NCI-H128 (cell line): ENCODE measurements around the gene CASS4.

Experiments used
- DNase-seq: peaks from one replicate; lab custom pipeline; 2025; ENCODE audit not compliant: unreplicated experiment; lab: John Stamatoyannopoulos, UW

The CASS4 gene

DNA sequence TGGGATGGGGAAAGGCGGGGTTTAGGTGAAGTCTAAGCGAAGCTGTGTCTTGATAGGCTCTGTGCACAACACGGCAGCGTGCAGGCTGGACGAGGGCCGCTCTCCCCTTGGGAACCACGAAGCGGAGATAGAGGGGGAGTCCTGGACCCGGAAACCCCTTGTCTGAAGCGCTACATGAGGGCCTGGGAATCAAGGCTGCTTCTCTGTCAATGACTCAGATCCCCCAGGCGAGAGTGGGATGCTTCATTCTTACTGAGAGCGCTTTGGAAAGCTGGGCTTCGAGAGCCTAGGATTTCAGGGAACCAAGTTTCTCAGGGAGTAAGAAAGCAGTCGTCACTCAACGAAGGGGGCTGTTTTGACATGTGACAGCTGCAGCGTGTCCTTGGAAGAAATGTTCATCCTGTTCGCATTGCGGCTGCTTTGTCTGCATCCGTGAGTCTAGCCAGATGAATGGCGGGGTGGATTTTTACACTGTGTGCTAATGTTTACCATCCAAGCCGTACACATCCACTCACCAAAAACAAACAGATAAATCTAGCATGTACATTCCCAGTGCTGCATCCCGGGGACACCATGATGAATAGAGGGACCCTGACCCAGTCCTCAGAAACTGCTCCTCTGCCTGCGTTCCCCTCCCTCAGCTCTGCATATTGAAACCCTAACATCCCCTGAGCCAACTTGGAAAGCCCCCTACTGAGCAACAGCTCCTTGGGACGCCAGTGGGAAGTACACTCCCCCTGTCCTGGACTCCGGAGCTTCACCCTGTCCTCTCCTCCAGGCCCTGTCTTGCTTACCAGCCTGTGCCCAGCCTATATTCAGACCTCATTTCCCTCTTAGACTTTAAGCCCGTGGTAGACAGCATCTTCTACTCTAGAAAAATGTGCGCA, 31.8 kb downstream of the CASS4 start:
- DNase-seq, result no peak

DNA sequence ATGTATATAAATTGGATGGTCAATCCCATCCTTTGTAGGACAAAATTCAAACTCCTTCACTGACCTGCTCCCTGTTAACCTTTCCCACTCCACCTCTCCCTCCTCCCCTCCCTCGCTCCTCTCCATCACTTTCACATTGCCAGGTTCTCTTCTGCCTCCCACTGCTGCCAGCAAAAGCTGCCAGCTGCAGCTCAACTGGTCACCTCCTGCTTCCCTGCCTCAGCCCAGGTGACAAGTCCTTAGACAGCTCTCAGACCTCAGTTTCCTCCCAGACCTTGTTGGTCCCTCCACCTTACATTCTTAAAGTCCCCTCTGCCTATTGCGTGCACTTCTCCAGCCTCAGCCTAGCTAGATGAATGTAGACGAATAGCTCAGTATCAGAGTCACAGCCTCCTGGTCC, 33.1 kb downstream of the CASS4 start:
- no peak for DNase-seq

DNA sequence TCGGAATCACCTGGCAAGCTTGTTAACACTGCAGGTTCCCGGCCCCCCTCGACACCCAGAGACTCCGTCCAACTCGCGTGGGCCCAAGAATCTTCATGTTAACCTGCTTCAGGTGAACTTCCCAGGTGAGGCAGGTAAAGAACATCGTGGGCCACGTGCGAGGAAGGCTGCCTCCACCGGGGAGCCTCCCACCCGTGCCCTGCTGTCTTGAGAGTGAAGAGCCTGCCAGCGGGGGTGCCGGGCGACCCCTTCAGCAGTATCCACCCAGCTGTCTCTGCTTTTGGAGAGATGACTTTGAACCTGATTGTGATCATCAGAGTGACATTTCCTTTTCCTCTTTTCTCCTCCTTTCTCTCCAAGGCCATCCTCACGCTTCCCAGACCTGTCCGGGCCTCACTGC, 33.5 kb downstream of the CASS4 start:
- no peak for DNase-seq

DNA sequence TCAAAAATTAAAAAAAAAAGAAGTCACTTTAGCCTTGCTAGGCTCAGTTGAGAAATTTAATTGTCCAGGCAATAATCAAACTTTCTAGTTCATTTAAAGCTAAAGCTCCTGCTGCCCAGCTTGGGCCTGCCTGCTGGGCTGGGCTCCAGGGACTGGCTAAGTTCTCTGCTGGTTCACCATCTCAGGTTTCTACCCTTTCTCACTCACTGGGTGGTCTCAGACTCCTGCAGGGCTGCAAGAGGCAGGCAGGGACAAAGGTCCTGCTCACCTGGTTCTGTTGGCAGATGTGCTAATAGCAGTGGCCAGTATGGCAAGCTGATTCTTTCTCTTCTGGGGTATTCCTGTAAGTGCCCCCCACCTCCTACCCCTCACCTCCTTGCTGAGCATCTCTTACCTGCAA, 35.2 kb downstream of the CASS4 start:
- DNase-seq, result no peak

DNA sequence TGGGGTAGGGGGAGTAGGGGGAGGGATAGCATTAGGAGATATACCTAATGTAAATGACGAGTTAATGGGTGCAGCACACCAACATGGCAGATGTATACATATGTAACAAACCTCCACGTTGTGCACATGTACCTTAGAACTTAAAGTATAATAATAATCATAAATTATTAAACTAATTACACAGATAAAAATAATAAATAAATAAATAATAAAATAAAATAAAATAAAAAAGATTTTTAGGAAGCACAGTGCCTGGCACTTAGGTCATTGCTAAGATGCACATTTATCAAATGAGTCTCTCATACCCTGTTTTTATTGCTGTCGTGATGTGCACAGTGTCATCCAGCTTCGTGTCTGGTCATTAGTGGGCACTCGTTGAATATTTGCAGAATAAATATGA, 37.4 kb downstream of the CASS4 start:
- DNase-seq, result no peak

DNA sequence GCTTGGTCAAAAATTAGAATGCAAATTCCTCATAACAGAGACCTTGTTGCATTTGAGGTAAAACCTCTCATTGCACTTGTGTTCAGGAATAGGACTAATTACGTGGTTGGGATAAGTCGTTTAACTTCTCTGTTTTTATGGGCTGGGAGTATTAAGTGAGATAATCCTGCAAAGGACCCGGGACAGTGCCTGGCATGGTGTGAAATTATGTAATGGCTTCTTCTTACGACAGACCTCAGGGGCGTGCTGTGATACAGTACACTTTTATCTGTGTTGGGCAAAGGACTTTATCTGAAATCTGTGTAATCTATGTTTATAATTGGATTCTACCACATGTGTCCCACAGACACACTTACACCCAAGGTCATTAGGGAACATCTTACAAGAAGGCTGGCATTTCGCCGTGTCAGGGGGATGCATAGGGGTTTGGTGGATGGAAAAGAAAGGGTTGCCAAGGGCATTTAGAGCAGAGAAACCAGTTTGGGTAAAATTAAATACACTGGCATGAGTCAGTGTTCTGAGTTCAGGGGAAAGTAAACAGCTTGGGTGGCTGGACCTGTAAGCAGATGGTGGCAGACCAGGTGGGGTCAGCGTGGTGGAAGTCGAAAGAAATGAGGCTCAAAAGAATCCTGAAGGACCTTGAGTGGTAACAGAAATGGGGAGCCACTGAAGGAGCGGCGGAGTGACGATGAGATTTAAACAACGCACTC, 39.2 kb downstream of the CASS4 start:
- DNase-seq, result no peak

DNA sequence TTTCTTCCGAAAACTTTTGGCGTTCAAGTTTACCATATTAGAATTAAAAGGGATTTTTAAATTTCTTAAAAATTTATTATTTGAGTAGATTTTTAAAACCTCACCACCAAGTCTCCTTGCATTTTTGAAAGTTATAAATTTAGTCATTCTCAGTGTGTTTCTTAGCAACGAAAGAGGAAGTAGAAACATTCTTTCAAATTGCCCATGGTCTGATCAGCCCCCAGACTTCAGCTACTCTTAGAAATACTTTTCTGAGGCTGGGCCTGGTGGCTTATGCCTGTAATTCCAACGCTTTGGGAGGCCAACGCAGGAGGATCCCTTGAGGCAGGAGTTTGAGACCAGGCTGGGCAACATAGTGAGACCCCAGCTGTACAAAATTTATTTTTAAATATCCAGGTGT, 41.3 kb downstream of the CASS4 start:
- no peak for DNase-seq

DNA sequence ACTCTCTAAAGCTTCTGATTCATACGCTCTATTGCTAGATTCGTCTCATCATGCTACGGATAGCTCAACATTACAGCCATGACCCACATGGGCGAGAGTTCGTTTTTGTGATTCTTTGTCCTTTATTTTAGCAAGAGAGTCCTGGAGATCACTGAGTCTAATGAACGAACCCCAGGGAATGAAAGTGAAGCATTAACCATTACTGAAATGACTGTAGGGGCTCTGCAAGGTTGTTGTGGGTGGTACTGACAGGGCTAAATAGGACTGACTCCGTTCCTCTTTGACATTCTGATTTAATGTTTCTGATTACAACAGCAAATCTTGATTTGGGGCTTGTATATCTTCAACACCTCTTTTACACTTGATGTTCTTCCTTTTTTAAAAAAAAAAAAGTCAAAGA, 42.7 kb downstream of the CASS4 start:
- DNase-seq, result no peak

DNA sequence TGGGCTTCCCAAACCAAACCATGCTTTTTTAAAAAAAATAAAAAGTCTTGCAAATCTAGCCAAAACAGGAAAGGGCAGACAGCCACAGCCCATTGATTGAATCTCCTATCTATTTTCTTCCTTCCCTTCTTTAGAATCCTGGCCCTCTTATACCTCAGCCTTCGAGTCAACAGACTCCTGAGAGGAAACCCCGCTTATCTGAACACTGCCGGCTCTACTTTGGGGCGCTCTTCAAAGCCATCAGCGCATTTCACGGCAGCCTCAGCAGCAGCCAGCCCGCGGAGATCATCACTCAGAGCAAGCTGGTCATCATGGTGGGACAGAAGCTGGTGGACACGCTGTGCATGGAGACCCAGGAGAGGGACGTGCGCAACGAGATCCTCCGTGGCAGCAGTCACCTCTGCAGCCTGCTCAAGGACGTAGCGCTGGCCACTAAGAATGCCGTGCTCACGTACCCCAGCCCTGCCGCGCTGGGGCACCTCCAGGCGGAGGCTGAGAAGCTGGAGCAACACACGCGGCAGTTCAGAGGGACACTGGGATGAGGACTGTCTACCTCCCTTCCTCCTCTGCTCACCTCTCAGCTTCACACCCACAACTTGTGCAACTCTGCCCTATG, 46.3 kb downstream of the CASS4 start:
- no peak for DNase-seq

DNA sequence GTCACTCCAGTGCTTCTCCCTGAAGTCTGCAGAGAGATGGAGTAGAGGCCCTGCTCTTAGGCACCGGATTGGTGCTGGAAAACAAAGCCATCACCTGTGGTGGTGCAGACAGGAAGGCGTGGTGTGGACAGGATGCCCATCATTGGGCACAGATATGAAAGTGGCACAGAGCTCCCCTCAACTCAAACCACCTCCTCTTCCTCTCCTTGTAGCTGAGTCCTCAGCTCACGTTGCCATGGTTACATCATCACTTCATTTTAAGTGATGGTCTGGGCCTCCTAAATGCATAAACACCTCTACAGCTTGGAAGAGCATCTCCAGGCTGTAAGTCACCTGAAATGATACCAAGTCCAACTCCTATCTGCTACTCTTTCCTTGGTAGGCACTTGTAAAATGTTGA, 48.4 kb downstream of the CASS4 start:
- DNase-seq, result no peak

DNA sequence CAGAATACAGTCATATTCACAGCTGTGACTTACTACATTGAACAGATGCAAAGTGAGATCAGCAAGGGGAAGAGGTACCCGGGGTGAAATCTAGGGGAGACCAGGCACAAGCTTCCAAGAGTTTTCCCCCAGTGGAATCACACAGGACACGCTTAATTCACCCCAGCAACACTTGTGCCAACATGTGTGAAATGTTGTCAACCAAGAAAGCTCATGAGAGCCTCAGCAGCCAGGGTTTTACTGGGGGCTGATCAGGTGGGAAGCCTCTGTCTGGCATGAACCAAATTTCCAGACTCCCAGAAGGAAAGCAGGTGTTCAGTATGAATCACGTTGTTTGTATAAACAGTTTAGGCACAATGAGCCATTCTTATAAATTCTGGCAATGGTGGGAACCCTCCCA, 49.5 kb downstream of the CASS4 start:
- DNase-seq, result no peak

DNA sequence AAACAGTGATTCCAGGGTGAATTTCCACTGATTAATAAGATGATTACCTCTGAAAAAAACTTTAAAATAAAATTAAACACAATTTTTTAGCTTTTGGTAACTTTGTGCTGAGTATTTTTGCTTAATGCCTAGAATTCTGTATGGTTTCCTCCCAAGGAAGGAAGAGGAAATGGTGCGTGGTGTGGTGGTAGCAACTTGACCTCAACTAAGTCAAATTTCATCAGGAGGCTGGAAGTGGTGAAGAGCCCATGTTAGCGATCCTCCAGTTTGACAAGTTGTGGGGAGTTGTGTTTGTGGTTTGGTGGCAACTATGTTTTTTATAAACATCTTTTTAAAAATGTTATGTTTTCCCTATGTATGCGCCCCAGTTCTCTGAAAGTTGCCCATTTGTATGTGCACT, 51.4 kb downstream of the CASS4 start:
- no peak for DNase-seq

DNA sequence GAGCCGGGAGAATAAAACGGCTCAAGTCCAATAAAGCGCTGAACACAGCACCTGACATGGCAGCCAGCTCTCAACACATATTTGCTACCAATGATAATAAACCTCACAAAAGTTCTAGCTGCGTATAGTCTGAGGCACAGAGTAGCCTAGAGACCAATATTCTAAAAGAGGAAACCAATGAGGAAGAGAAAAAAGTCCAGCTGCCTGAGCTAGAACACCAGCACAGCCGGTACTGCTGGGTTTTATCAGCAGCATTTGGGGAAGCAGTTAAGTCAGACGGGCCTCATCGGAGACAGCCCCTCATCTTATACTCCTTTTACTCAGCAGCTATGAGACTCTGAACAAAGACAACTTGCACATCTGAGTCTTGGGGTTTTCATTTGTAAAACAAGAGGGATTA, 53.9 kb downstream of the CASS4 start:
- DNase-seq, result no peak

DNA sequence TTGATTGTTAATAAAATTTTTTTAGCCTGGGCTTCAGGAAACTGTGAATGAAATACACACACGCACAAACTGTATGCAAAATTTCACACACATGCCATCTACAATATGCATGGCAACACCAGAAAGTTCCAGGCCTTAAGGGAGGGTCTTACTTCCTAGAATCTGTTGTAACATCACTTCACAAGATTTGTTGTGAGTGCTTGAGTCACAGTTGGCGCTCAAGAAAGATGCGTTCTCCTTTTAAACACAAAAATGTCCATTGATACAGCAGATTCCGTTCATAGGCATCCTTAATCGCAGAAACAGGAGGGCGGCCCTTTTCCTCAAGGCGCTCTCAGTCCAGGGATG, 55.9 kb downstream of the CASS4 start:
- DNase-seq, result no peak

DNA sequence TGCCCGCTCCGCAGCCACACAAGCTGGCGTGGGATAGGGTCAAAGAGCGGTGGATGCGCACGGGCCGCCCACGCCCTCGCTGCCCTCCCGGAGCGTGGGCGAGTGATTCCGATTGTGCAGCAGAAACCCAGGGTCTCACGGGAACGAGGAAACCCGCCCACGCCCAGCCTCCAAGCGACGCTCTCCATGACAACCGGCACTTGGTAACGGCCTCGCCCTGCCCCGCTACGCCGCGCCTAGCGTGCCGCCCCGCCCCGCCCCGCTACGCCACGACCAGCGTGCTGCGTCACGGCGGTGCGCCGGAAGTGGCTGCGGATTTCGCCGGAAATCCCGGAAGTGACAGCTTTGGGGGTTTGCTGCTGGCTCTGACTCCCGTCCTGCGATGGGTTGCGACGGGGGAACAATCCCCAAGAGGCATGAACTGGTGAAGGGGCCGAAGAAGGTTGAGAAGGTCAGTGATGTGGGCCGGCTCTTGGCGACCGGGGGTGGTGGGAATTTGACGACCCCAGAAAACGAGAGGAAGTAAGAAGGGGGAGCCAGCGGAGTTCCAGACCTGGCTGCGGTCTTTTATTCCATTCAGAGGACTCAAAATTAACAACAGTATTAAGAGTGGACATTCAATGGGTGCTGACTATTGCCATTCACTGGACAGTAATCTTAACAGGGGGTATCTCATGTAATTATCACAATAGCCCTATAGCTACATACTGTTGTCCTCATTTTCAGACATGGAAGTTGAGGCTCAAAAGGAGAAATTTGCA, 56.4 kb downstream of the CASS4 start, which contains the start of gene RTF2:
RTF2 (plus strand) TSS at position 312 of the 761 bp plus-strand sequence; CDS start at position 383, 71 bp downstream.
- DNase-seq, result peak; percentile 74

DNA sequence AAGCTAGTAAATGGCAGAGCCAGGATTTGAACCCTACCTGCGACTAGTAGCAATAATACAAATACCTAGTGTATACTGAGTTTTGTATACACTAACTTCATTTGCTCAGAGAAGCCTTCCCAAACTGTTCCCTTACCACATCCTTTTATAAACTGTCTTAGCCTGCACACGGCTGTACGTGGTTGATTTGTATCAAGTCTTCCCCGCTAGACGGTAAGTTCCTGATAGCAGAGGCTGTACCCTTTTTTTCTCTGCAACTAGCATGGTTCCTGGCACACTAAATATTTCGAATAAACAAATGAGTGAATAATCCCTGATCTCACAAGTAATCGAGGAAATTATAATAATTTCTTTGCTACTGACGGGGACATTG, 57.0 kb downstream of the CASS4 start:
- DNase-seq, result no peak

DNA sequence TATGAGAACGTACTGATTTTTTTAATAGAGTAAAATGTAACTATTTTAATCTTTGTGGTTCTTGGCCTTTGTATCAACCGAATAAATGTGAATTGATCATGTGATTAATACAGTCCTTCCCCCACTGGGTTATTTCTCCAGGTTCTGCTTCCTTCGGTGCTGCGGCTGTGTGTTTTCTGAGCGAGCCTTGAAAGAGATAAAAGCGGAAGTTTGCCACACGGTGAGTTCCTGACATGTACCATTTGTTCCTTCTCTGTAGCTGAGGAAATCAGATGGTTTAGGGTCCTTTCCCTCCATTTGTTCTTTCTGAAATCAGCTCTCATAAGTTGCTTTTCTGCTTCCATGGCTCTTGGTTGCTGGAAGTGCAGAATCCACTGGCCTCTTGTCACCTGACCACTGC, 71.9 kb downstream of the CASS4 start:
- no peak for DNase-seq

DNA sequence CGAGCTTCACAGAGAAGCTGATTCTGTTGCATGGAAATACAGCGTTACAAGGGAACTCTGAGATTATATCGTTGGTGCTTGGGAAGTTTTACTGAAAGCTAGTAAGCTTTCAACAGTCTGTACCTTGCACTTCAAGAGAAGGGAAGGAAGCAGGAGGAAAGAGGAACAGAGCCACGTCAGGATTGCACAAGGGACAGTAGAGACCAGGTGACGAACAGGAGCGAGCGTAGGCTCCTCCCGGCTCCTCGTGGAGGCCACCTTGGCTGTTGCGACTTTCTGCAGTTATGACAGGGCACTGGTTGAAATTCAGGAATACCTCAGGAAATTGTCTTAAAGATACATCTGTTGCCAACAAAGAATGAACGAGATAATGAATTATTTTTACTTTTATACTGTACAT, 75.2 kb downstream of the CASS4 start:
- DNase-seq, result no peak

DNA sequence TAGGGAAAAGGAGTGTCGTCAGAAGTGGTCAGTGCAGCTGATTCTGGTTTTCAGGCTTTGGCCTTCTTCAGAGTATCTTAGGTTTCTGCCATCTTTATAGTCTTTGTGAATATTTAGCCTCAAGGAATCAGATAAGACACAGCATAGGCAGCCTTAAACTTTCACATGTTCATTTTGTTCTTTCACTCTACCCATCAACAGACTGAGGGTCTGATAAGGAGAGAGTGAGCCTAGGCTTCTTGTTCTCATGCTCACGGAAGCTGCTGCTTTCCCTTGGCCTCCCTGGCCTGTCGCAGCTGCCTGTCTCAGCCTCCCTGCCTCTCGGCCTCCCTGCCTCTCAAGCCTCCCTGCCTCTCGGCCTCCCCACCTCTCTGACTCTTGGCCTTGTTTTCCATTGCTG, 76.5 kb downstream of the CASS4 start:
- no peak for DNase-seq

DNA sequence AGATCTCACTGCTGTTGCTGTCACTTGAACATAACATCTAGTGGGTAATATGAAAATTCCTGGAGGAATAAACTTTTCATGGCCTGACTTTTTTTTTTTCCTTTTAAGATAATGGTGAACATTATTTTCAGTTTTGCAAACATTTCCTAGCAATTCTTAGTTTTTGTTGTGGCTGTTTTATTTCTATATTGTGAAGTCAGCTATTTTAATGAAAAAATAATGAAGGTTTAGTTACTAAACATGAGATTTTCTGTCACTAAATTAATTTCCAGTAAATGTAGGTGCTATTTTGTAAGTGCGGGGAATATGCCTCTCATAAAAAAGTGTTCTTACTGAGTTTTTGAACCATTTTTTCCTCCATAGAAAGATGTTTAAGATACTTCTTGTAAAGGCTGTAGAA, 89.1 kb downstream of the CASS4 start:
- DNase-seq, result no peak

DNA sequence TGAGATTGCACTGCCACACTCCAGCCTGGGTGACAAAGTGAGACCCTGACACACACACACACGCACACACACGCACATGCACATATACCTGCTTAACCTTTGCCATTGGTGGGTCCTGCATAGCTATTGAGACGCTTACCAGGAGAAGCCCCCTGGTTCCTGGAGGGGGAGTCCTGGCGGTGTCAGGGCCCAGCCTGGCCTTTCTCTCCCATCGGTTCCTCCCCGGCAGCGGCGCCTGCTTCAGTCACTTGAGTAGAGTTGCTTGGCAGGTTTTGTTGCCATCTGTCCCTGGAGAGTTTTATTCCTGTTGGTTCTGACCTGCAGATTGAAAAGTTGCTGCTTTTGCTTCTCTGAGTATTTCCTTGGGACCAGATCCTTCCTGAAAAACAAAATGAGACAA, 91.9 kb downstream of the CASS4 start:
- no peak for DNase-seq
